HepG2 (cell line): ENCODE data around the gene ANKLE1. TPM values are rescaled to one million over a fixed set of nuclear protein-coding genes. Genes with fewer than 3 reads are reported as not detected.

Experiments used
- ATAC-seq: fragments of 200-7000 bp; cut with Tn5 transposase; 3 replicates; pipeline ENCODE4 v1.9.1; 2020; ENCODE audit warnings: mild to moderate bottlenecking, moderate library complexity
- BruUV-seq: library from RNA; stranded (reverse); fragments of 400-500 nt; replicated peaks from 2 replicates; lab custom pipeline; 2021; lab: Mats Ljungman, UMichigan
- CTCF ChIA-PET: fragments of 300-600 bp; formaldehyde crosslinking; extraction: SDS; loops from one replicate; lab custom pipeline; 2021; ENCODE audit warnings: low total read pairs, inconsistent platforms, low intra/inter-chr PET ratio; lab: Yijun Ruan, JAX
- POLR2A ChIA-PET: fragments of 350-600 bp; sonication (Branson Sonifier 250); formaldehyde crosslinking; loops from one replicate; lab custom pipeline; 2020; ENCODE audit warnings: antibody characterized with exemption, inconsistent platforms; lab: Yijun Ruan, JAX
- DNase-seq: peaks from one replicate; pipeline ENCODE4 v3.0.0-alpha.2; 2015; ENCODE audit warnings: low spot score
- FAIRE-seq: peaks from 3 replicates; lab custom pipeline; 2011; peaks lifted over from hg19 to GRCh38; lab: Jason Lieb, UNC
- H2AFZ ChIP-seq: one replicate; pipeline ENCODE4 v1.6.1; 2011; ENCODE audit warnings: low read length, inconsistent platforms
- H3K27ac ChIP-seq: fragments of 300-600 bp; 3 replicates; pipeline ENCODE4 v1.8.0; 2011; ENCODE audit warnings: mixed run types, mild to moderate bottlenecking, mixed read lengths, low read length, inconsistent platforms; ENCODE audit not compliant: insufficient read depth; ENCODE audit errors: extremely low read length
- H3K27me3 ChIP-seq, 2 experiments: fragments of 200-600 bp in 1 of 2; 2 replicates in 1 of 2; 3 replicates in 1 of 2; pipeline versions ENCODE4 v1.6.0 to v1.8.0; 2011; ENCODE audit warnings: low read length in 2 of 2, mild to moderate bottlenecking in 2 of 2, moderate library complexity in 2 of 2, inconsistent platforms in 1 of 2; ENCODE audit not compliant: insufficient read depth in 2 of 2, control insufficient read depth in 1 of 2
- H3K36me3 ChIP-seq, 2 experiments: fragments of 200-600 bp in 1 of 2; replicated peaks in 1 of 2; 2 replicates in 1 of 2; 3 replicates in 1 of 2; pipeline versions ENCODE4 v1.5.1 to v1.8.0; 2011; ENCODE audit warnings: low read length in 2 of 2, inconsistent platforms in 1 of 2; ENCODE audit not compliant: insufficient read depth in 2 of 2, control insufficient read depth in 1 of 2
- H3K4me1 ChIP-seq: 2 replicates; pipeline ENCODE4 v1.5.1; 2012; ENCODE audit warnings: low read length, inconsistent platforms; ENCODE audit not compliant: insufficient read depth
- H3K4me2 ChIP-seq: 2 replicates; pipeline ENCODE4 v1.6.0; 2011; ENCODE audit warnings: low read depth, low read length, inconsistent platforms
- H3K4me3 ChIP-seq, 3 experiments: fragments of 200-600 bp in 1 of 3; sonication (generic), shearing (Covaris generic) in 1 of 3; replicated peaks in 1 of 3; 2 replicates each; pipeline ENCODE4 v1.5.1; 2011 to 2016; ENCODE audit warnings: low read length in 3 of 3, inconsistent platforms in 2 of 3, low read depth in 2 of 3, mild to moderate bottlenecking in 2 of 3, control low read depth in 1 of 3, mixed read lengths in 1 of 3; ENCODE audit not compliant: insufficient read depth in 1 of 3
- H3K79me2 ChIP-seq: one replicate; pipeline ENCODE4 v1.6.1; 2011; ENCODE audit warnings: low read length, inconsistent platforms; ENCODE audit not compliant: insufficient read depth
- H3K9ac ChIP-seq: 2 replicates; pipeline ENCODE4 v1.6.0; 2011; ENCODE audit warnings: mild to moderate bottlenecking, low read depth, low read length, inconsistent platforms; ENCODE audit not compliant: insufficient read depth
- H3K9me3 ChIP-seq: 2 replicates; pipeline ENCODE4 v1.5.1; 2012; ENCODE audit warnings: mild to moderate bottlenecking, low read length
- H4K20me1 ChIP-seq: 2 replicates; pipeline ENCODE4 v1.6.0; 2011; ENCODE audit warnings: inconsistent platforms, mild to moderate bottlenecking, low read length, moderate library complexity; ENCODE audit not compliant: insufficient read depth
- ETV5 ChIP-seq: IDR thresholded peaks from 2 replicates; pipeline ENCODE4 v1.6.1; 2018; ENCODE audit warnings: missing biosample characterization, missing genetic modification reagents, inconsistent platforms, borderline replicate concordance
- NCOA1 ChIP-seq: sonication (generic); formaldehyde crosslinking; IDR thresholded peaks from 2 replicates; pipeline ENCODE4 v1.9.0; 2021; ENCODE audit warnings: missing genetic modification reagents
- NCOA2 ChIP-seq: sonication (generic); formaldehyde crosslinking; IDR thresholded peaks from 2 replicates; pipeline ENCODE4 v1.8.0; 2022; ENCODE audit warnings: inconsistent platforms
- NFIB ChIP-seq: sonication (generic); formaldehyde crosslinking; IDR thresholded peaks from 2 replicates; pipeline ENCODE4 v1.9.0; 2021; ENCODE audit warnings: missing genetic modification reagents, mild to moderate bottlenecking, borderline replicate concordance
- NFIC ChIP-seq: IDR thresholded peaks from 2 replicates; pipeline ENCODE4 v1.6.1; 2012; ENCODE audit warnings: mild to moderate bottlenecking, low read length, inconsistent platforms
- SMAD3 ChIP-seq: sonication (generic); formaldehyde crosslinking; IDR thresholded peaks from 2 replicates; pipeline ENCODE4 v1.4.0; 2020; ENCODE audit warnings: missing genetic modification reagents
- ZKSCAN8 ChIP-seq: IDR thresholded peaks from 2 replicates; pipeline ENCODE4 v1.6.1; 2016; ENCODE audit warnings: borderline replicate concordance, missing genetic modification reagents, missing compliant biosample characterization
- ZNF33A ChIP-seq: sonication (generic); formaldehyde crosslinking; IDR thresholded peaks from 2 replicates; pipeline ENCODE4 v1.5.1; 2020; ENCODE audit warnings: missing genetic modification reagents, mild to moderate bottlenecking, moderate library complexity, borderline replicate concordance
- ZNF460 ChIP-seq: sonication (generic); formaldehyde crosslinking; IDR thresholded peaks from 2 replicates; pipeline ENCODE4 v1.5.1; 2020; ENCODE audit warnings: missing genetic modification reagents, mild to moderate bottlenecking, borderline replicate concordance
- ZNF562 ChIP-seq: sonication (generic); formaldehyde crosslinking; IDR thresholded peaks from 2 replicates; pipeline ENCODE4 v1.8.0; 2022; ENCODE audit warnings: missing genetic modification reagents, borderline replicate concordance
- ZNF746 ChIP-seq: sonication (generic); formaldehyde crosslinking; IDR thresholded peaks from 2 replicates; pipeline ENCODE4 v1.8.0; 2022; ENCODE audit warnings: mild to moderate bottlenecking, missing genetic modification reagents
- ZNF83 ChIP-seq: sonication (generic); formaldehyde crosslinking; IDR thresholded peaks from 2 replicates; pipeline ENCODE4 v1.4.0; 2020; ENCODE audit warnings: missing genetic modification reagents, mild to moderate bottlenecking, borderline replicate concordance
- WGBS: methylation state at CpG from one replicate; pipeline ENCODE4 v1.1.6; 2017; ENCODE audit warnings: low lambda C conversion rate; 5-methylcytosine and 5-hydroxymethylcytosine counted together
- in situ Hi-C: cut with HindIII; loops from 2 replicates; pipeline ENCODE4 v1.10.0; 2017; ENCODE audit warnings: low pct_unique_long_range_greater_than_20kb; ENCODE audit not compliant: extremely low pct_ligation_motif_present
- intact Hi-C: fragments of 100-400 bp; cut with micrococcal nuclease; formaldehyde crosslinking; loops from one replicate; pipeline ENCODE4 v1.10.0; 2022; ENCODE audit not compliant: unreplicated experiment
- polyA plus RNA-seq, 8 experiments: library from polyadenylated mRNA; depleted of rRNA in 3 of 8; stranded (reverse) in 7 of 8; unstranded in 1 of 8; fragments of >200 nt; fragmentation: Illumina TruSeq in 4 of 8; extraction: Trizol in 4 of 8; gene quantifications; 2 replicates each; pipeline versions ENCODE4 v1.2.1 to v1.2.3, GENCODE V29; 2011 to 2016; ENCODE audit warnings: low read depth in 4 of 8, missing spikeins in 1 of 8, mixed read lengths in 1 of 8; ENCODE audit not compliant: insufficient read depth in 1 of 8
- total RNA-seq, 5 experiments: library from RNA; depleted of rRNA; stranded (reverse); fragments of >200 nt; fragmentation: Illumina TruSeq; extraction: Trizol; gene quantifications; 2 replicates each; pipeline ENCODE4 v1.2.3, GENCODE V29; 2016; ENCODE audit warnings: low read depth in 1 of 5
- TF ChIP-seq, protein P1 (sequence below): sonication (generic); formaldehyde crosslinking; IDR thresholded peaks from 2 replicates; pipeline ENCODE4 v1.8.0; 2023; ENCODE audit warnings: mild to moderate bottlenecking, missing genetic modification reagents

ANKLE1 gene
- total and polyA plus RNA-seq, 2 of the 13 experiments (the other 11 are each of a cell fraction or from before 2014, with no cell fraction given): 0.69 to 1.5 TPM

DNA sequence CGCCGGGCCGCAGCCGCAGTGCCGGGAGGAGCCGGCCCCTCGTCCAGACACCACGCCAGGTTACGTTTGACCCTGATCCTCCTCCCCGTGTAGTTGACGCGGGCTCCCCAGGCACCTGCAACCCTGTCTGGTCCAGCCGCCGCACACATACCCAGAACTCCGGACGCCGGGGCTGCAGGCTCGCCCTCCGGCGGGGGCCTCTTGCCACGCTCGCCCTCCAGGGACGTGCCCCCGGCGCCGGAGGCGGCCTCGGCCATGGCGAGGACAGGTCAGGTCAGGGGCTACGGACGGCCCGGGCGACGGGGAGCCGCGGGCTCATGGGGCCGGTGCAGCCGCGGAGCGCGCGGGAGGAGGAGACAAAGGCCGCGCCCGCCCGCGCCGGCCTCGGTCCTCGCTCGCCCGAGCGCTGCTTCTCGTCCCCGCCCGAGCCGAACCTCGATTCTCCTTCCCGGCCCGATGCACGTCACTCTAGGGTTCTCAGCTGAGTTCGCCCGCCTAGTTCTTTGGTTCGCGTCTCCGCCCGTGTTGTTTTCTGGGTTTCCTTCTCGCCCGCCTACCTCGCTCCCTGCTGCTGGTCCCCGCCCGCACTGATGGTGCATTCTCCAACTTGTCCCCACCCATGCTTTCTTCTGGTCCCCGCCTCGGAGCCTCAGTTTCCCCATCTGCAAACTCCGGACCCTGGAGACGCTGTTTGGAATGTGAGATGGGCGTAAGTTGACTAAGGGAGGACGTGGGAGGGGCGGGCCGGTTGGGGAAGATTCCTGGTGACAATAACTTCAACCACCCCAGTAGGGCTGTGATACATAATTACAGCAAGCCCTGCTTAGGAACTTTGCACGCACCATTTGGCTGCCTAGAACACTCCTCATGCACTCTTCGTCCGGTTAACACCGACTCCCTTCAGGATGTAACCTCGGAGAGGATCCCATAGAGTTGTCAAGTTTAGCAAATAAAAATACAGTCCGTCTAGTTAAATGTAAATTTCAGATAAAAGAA, 53.0 kb downstream of the ANKLE1 start, which contains the start of gene ANO8 (continued):
- TF ChIP-seq NFIC (no peak), ZNF746 (CRISPR knock-in tag) (no peak; the same call in 1 of the 2 replicates), NFIB (CRISPR knock-in tag) (no peak), ZNF33A (no peak), ETV5 (CRISPR knock-in tag) (no peak), ZNF562 (no peak), ZNF460 (CRISPR knock-in tag) (no peak), SMAD3 (no peak; the same call in 1 of the 2 replicates), NCOA2 (CRISPR knock-in tag) (no peak), NCOA1 (CRISPR knock-in tag) (no peak)
- TF ChIP-seq, protein P1, sequence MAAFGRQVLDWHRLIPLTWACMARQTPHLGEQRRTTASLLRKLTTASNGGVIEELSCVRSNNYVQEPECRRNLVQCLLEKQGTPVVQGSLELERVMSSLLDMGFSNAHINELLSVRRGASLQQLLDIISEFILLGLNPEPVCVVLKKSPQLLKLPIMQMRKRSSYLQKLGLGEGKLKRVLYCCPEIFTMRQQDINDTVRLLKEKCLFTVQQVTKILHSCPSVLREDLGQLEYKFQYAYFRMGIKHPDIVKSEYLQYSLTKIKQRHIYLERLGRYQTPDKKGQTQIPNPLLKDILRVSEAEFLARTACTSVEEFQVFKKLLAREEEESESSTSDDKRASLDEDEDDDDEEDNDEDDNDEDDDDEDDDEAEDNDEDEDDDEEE: 0 out of 2 replicates have a peak, but pooled peaks have one; percentile 46

DNA sequence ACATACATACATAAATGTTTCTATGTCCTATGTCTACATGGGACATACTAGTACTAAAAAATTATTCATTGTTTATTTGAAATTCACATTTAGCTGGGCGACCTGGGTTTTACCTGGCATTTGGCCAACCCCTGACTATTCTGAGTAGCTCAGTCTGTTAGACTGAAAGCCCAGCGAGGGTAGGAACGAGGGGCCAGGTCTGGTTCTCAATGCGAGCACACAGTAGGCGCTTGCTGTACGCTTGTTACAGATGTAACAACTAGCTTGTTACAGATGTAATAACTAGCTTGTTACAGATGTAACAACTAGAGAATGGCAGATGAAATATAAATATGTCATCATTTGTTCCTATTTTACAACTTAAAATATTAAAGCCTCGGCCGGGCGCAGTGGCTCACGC, 53.9 kb downstream of the ANKLE1 start:
- ATAC-seq (no peak), FAIRE-seq (no peak), DNase-seq (no peak)
- Histone ChIP-seq H3K4me1 (peaks cover 60% of the 10 kb centered on the region), H3K79me2 (peaks cover 7% of the 10 kb centered on the region), H4K20me1 (no peaks in the 10 kb centered on the region), H3K27me3 (no peaks in the 10 kb centered on the region; a peak in 1 of 5 replicates), H3K4me3 (no peak overlapping the region), H3K27ac (no peak overlapping the region), H3K36me3 (0 out of 5 replicates have a peak, but pooled peaks cover 0 to 4% of the 10 kb centered on the region in 2 experiments), H3K9ac (no peak overlapping the region), H3K4me2 (peak overlapping the region; percentile 91), H3K9me3 (no peaks in the 10 kb centered on the region), H2AFZ (no peak overlapping the region)
- BruUV-seq: no TSS peak
- 70% methylated on average over 10 of the region's 10 CpGs for WGBS
- ChIA-PET CTCF (no interaction called here), POLR2A (interaction anchor here (0.6 to 3.7 kb wide), 3 partner anchors 26 to 71 kb away, joined by 5 to 37 read pairs (median 5); partner anchors contain the start of gene DDA1)
- intact Hi-C loops: loop anchor here (5.0 kb wide), 1 partner anchor 72 kb away; the partner anchor contains the start of gene BST2
- in situ Hi-C loops: no loop called here
- TF ChIP-seq ZKSCAN8 (CRISPR knock-in tag): 0 out of 2 replicates have a peak, but pooled peaks have one; percentile 27
- TF ChIP-seq ZNF83 (CRISPR knock-in tag): no peak
